ENCODE measurements around the gene GIT2.
"Not testable (repeated sequence)": the region's sequence is repeated elsewhere in the genome, so short reads cannot be mapped to it uniquely, and the experiment has no call there.

GIT2 gene

DNA sequence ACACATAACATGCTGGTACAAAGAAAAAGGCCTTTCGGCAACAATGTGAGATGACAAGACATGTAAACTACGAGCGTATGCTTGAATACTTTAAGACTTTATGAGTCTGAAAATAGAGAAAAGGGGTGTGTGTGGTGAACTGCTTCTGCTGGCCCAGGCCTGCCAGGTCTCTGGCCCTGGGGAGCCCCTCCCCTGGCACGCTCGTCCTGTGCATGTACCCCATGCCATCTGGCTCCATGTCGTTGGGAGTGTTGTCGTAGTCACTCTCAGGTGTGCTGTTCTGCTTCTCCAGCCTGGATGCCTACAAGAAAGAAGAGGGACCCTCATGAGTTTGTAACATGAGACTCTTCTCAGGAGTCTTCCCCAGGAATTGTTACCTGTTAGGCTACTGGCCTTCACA, 57.2 kb downstream of the GIT2 start:
- no peak overlapping the region for H3K4me3 ChIP-seq (ENCODE audit: low read length)
- no peak for DNase-seq (ENCODE audit: low read depth)
- TF ChIP-seq, protein P1, sequence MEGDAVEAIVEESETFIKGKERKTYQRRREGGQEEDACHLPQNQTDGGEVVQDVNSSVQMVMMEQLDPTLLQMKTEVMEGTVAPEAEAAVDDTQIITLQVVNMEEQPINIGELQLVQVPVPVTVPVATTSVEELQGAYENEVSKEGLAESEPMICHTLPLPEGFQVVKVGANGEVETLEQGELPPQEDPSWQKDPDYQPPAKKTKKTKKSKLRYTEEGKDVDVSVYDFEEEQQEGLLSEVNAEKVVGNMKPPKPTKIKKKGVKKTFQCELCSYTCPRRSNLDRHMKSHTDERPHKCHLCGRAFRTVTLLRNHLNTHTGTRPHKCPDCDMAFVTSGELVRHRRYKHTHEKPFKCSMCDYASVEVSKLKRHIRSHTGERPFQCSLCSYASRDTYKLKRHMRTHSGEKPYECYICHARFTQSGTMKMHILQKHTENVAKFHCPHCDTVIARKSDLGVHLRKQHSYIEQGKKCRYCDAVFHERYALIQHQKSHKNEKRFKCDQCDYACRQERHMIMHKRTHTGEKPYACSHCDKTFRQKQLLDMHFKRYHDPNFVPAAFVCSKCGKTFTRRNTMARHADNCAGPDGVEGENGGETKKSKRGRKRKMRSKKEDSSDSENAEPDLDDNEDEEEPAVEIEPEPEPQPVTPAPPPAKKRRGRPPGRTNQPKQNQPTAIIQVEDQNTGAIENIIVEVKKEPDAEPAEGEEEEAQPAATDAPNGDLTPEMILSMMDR (conservative IDR thresholded peaks at IDR 0.05; ENCODE audit: low read depth, low read length) = no peak

DNA sequence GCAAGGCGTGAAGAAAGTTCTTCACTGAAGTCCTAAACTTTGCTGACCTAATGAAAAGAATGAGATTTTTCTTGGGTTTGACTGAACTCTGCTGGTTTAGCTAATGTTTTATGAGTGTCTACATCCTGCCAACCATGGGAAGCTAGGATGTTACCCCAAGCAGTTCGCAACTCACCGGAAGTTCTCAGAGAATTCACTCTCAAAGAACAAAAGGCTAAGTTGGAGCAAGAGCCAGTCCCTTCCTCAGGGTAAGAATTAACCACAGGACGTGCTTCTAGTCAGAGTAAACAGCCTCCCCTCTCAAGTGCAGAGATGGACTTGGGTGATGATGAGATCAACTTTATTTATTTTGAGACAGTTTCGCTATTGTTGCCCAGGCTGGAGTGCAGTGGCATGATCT, 58.8 kb downstream of the GIT2 start:
- TF ChIP-seq, protein P1 (conservative IDR thresholded peaks at IDR 0.05; ENCODE audit: low read depth, low read length) = no peak
- DNase-seq (ENCODE audit: low read depth) = no peak
- H3K4me3 ChIP-seq (ENCODE audit: low read length) = no peak overlapping the region

- no peak for DNase-seq (ENCODE audit: low read depth)
- H3K4me3 ChIP-seq (ENCODE audit: low read length) = no peak overlapping the region
- TF ChIP-seq, protein P1 (conservative IDR thresholded peaks at IDR 0.05; ENCODE audit: low read depth, low read length) = peak; percentile 64
These were observed 62.1 kb downstream of the GIT2 start for GRCh38 chr12:109934026-109934425.

GRCh38 chr12:109932878-109933503, 63.2 kb downstream of the GIT2 start:
- DNase-seq (ENCODE audit: low read depth) = no peak
- H3K4me3 ChIP-seq (ENCODE audit: low read length) = no peak overlapping the region
- TF ChIP-seq, protein P1 (conservative IDR thresholded peaks at IDR 0.05; ENCODE audit: low read depth, low read length) = no peak

DNA sequence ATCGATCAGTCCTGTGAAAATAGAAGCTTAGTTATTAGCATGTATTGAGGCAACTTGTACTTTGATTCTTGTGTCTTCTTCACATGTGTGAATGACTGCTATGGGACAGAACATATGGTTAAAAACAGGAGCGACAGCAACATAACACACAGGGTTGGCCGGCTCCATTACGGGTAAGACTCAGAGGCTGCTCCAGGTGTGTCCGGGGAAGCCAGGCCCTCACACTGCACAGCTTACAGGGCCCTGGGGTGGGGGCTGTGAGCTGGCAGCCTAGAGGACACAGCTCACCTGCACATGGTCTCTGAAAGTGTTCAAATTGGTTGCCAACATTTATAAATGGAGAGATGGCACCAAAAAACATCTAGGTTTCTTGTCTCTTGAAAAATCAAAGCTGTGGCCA, 65.0 kb downstream of the GIT2 start:
- no peak for DNase-seq (ENCODE audit: low read depth)
- TF ChIP-seq, protein P1 (conservative IDR thresholded peaks at IDR 0.05; ENCODE audit: low read depth, low read length) = no peak
- H3K4me3 ChIP-seq (ENCODE audit: low read length) = no peak overlapping the region

GRCh38 chr12:109930028-109930800, 66.0 kb downstream of the GIT2 start:
- no peak for DNase-seq (ENCODE audit: low read depth)
- TF ChIP-seq, protein P1 (conservative IDR thresholded peaks at IDR 0.05; ENCODE audit: low read depth, low read length) = no peak

DNA sequence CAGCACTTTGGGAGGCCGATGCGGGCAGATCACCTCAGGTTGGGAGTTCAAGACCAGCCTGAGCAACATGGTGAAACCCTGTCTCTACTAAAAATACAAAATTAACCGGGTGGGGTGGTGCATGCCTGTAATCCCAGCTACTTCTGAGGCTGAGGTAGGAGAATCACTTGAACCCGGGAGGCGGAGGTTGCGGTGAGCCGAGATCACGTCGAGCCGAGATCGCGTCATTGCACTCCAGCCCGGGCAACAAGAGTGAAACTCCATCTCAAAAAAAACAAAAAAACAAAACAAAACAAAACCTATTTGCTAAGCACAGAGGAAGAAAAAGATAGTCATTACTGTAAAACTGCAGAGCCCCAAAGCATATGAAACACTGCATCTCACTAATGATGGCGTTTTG, 66.8 kb downstream of the GIT2 start:
- not testable (repeated sequence) for H3K4me3 ChIP-seq (ENCODE audit: low read length); DNase-seq (ENCODE audit: low read depth)

More at GRCh38 chr12:109930028-109930800, 66.0 kb downstream of the GIT2 start:
- H3K4me3 ChIP-seq (ENCODE audit: low read length) = no peak overlapping the region
